CD4-positive, alpha-beta T cell treated with Interleukin-21 for 1 hour (primary cell): ENCODE measurements around the gene STARD10.
"Not testable (repeated sequence)": the region's sequence is repeated elsewhere in the genome, so short reads cannot be mapped to it uniquely, and the experiment has no call there.

ENCODE experiments used
- DNase-seq: peaks from one replicate; pipeline ENCODE4 v3.0.0-alpha.2; 2020

STARD10 gene

GRCh38 chr11:72806378-72806777 is 12.5 kb upstream of the STARD10 start:
- not testable (repeated sequence) for DNase-seq

- no peak for DNase-seq
Measured at GRCh38 chr11:72805216-72805615, 11.4 kb upstream of the STARD10 start.

- no peak for DNase-seq
Measured at GRCh38 chr11:72802822-72803221, 9.0 kb upstream of the STARD10 start.

DNA sequence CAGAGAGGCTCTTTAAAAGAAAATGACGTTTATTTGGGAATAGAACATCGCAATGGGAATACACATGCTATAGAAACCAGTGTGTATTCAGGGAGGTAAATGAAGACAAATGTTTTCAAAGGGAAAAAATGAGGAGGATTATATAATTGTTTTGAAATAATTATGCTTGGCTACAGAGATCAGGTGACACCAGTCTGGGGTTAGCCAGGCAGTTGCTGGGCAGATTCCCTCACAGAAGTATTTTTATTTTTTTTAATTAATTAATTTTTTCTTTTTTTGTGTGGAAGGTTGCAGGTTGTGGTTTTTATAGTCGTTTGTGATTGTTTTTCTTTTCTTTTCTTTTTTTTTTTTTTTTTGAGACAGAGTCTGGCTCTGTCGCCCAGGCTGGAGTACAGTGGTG is 5.6 kb upstream of the STARD10 start:
- DNase-seq, result no peak

DNA sequence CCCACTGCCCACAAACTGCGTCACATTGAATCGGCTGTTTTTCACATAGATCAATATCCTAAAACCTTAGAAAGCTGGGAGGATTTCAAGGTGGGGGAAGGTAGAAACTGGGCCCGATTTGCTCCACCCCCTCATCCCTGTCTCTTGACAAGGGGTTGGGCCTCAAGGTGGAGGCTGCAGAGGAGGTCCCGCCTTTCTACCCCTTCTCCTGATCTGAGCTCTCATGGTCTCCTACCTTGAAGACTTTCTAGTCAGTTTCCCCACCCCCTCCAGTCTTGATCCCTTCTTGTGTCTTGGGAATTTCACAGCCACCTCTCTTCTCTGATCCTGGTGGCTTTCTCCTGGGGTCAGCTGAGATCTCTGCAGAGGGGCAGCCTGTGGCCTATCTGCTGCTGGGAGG is 4.5 kb upstream of the STARD10 start:
- no peak for DNase-seq

- no peak for DNase-seq
Measured at GRCh38 chr11:72793076-72793424, 797 bp downstream of the STARD10 start.

- no peak for DNase-seq
Measured at GRCh38 chr11:72792437-72793021, 1.3 kb downstream of the STARD10 start.

- not testable (repeated sequence) for DNase-seq
Measured at GRCh38 chr11:72791228-72791627, 2.6 kb downstream of the STARD10 start.

DNA sequence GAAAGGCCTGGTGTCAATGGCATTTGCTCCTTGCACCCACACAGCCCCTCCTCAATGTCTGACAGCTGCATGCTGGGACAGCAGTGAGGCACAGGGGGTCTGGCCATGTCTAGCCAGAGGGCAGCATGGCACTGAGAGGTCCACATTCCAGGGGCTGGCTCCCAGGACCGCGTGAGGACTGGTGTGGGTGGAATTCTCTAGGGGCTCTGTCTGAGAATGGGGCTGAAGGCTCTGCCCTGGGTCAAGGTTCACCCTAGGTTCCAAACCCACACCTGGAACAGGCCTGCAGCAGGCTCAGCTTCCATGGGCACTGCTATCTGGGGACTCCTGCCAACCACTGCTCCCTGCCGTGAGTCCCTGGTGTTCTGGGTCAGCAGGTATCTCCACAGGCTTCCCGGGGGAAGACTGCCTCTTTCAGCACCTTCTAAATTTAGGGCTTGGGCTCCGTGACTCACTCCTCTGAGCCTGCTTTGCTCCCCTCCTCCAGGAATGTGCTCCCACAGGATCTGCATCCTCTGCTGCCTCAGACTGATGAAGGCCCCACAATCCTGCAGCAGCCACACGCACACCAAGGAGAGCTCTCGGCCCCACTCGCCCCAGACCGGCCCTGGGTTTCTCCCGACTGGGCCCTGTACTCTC is 4.2 kb downstream of the STARD10 start:
- no peak for DNase-seq

DNA sequence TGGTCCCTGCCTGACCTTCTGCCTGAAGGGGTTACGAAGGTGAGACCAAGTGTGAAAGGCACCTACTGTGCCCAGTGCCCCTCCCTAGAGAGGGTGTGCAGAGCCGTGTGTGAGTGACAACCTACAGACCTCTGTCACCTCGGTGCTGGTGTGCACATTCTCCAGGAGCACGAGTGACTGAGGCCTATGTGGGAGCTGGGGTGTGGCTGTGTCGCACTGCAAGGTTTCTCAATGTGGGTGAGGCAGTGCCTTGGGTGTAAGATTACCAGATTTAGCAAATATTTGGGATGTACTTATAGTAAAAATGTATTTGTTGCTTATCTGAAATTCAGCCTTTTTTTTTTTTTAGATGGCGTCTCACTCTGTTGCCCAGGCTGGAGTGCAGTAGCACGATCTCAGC is 5.6 kb downstream of the STARD10 start:
- no peak for DNase-seq

DNA sequence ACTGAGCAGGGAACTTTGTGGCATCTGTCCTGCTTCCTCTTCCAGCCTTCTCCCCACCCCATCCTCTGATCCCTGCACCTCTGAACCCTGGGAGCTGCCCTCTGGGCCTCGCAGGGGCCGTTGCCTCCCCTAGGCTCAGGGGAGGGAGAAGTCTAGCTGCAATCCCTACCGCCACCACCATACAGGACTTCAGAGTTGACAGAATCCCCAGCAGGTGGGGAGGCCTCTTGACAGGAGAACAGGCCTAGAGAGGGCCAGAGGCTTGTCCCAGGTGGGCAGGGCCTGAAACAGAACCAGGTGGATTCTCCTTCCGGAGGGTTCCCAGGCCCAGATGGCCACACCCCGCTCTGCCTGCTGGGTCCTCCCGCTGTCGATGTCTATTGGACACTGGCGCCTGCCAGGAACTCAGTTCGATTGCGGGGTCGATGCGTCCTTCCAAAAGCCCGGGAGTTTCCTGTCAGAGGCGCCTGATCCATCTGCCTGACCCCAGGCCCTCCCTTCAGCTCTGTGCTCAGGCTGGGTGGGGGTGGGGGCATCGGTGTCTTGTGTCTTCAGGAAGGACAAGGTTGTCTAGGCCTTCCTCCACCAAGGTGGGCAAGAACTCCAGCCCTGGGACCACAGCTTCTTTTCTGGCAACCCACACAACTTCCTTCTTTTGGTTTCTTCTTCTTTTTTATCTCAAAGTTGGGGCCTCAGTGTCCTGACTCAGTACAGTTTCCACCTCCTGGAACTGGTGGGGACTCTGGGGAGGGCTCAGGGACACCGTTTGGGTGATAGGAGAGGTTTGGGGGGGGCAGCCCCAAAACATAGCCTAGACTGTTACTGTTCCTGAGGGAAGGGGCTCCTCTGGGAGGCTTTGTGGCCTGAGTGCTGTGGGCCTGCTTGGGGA is 6.4 kb downstream of the STARD10 start:
- DNase-seq, result no peak

GRCh38 chr11:72786305-72787215 is 7.3 kb downstream of the STARD10 start:
- no peak for DNase-seq

- no peak for DNase-seq
Measured at GRCh38 chr11:72784662-72785061, 9.2 kb downstream of the STARD10 start.

GRCh38 chr11:72783144-72783905 is 10.5 kb downstream of the STARD10 start:
- DNase-seq, result no peak

DNA sequence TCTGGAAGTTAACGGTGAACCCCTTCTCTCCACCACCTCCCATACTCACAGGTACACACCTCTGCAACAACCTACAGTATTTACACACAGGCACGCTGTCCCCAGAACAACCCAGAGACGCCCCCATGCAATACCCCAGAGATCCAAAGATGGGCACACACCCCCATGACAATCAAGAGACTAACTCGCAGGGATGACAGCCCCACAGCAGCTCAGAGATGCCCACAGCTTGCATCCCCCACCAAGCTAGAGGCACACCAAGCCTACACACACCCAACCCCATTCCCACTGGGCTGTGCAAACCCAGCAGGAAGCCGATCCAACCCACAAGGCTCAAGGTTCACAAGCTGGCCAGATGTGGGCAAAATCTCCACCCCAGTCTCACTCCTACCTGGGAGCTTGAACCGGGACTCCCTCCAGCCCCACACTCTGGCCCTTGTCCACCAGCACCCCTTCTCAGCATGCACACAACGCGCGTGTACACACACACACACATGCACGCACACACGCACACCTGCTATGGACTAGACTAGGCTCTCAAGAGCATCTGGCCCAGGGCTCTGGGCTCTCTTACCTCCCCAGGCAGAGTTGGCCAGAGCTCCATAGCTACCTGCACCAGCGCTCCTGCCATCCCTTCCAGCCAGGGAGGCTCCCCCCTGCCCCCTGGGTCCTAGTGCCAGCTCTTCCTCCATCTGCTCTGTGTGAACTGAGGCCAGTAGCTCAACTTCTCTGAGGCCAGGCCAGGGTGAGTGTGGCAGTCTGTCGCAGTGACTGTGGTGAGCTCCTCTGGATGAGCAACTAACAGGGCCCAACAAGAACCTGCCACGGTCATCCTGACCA is 11.5 kb downstream of the STARD10 start:
- DNase-seq, result no peak

- peak; percentile 71 for DNase-seq
Measured at GRCh38 chr11:72781313-72782080, 12.3 kb downstream of the STARD10 start.

GRCh38 chr11:72781063-72781312 is 12.9 kb downstream of the STARD10 start:
- no peak for DNase-seq

- DNase-seq, result no peak
Measured at GRCh38 chr11:72780296-72781062, 13.4 kb downstream of the STARD10 start.

DNA sequence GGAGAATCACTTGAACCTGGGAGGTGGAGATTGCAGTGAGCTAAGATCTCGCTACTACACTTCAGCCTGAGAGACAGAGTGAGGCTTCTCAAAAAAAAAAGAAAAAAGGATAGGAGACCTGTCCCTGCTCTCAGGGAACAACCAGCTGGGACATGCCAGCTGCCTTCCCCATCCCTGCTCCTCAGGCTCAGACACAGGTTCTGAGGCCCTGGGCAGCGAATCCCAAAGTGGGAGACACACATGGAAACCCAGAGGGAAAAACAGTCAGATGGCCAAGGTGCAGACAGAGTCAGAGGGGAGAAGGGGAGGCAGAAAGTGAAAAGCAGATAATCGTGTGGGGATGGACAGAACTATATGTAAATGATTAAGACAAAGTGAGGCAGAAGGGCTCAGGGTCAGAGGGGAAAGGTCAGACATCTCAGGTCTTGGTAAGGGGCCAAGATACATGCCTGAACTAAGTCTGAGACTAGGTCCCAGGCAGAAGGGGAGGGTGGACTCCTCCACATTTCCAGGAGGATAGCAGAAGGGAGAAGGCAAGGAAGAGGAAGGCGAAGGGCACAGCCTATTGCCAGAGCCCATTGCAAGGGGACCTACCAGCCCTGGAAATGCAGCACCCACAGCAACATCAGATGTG is 14.2 kb downstream of the STARD10 start:
- no peak for DNase-seq
